ENCODE results near the gene UNKL. TPM values are rescaled to one million over a fixed set of nuclear protein-coding genes. Genes with fewer than 3 reads are reported as not detected.

The UNKL gene
- total and polyA plus RNA-seq, 2 donors (not counting 1 experiment from before 2014, with no cell fraction given) = 53.9 to 178 TPM

- Histone ChIP-seq H3K27ac (ENCODE audit: low read length in 2 of 2) (no peak overlapping the region), H4K20me1 (ENCODE audit: control insufficient read depth, insufficient read depth, low read length, poor library complexity, severe bottlenecking) (peaks cover 83% of the 10 kb centered on the region), H3K79me2 (ENCODE audit: control insufficient read depth, insufficient read depth, low read length) (peaks cover 49% of the 10 kb centered on the region), H3K27me3 (replicated peaks in 1 of 4; ENCODE audit: control extremely low read depth in 1 of 4, control insufficient read depth in 3 of 4, insufficient read depth in 4 of 4, low read length in 3 of 4) (no peaks in the 10 kb centered on the region), H3K36me3 (replicated peaks in 1 of 2; ENCODE audit: control extremely low read depth in 1 of 2, control insufficient read depth in 1 of 2, extremely low read depth in 1 of 2, insufficient read depth in 2 of 2, low read length in 1 of 2) (peaks cover 0 to 44% of the 10 kb centered on the region in 2 experiments), H3K4me3 (ENCODE audit: control extremely low read depth in 1 of 5, extremely low read depth in 1 of 5, insufficient read depth in 1 of 5, low read depth in 2 of 5, low read length in 4 of 5) (no peak overlapping the region), H3K4me1 (ENCODE audit: control insufficient read depth in 2 of 2, insufficient read depth in 2 of 2, low read length in 2 of 2) (peaks cover 10 to 14% of the 10 kb centered on the region in 2 donors), H3K9ac (ENCODE audit: low read length) (no peak overlapping the region), H3K9me3 (ENCODE audit: control extremely low read depth in 1 of 3, control insufficient read depth in 2 of 3, insufficient read depth in 1 of 3, low read length in 2 of 3) (no peaks in the 10 kb centered on the region), H3K4me2 (replicated peaks; ENCODE audit: low read depth, low read length, poor library complexity, severe bottlenecking) (no peak overlapping the region), H2AFZ (ENCODE audit: insufficient read depth, low read depth, low read length, poor library complexity, severe bottlenecking) (no peak overlapping the region)
- ATAC-seq (ENCODE audit: low read depth) = no peak
- DNase-seq = no peak
- intact Hi-C loops (cut with micrococcal nuclease) = loop anchor here (2.0 to 5.0 kb wide), 2 partner anchors 35 to 43 kb away; partner anchors contain the start of genes UNKL and UQCC4
- no peak overlapping the region for H3K27ac Mint-ChIP-seq
- no peaks in the 10 kb centered on the region for H3K27me3 Mint-ChIP-seq
- CTCF ChIA-PET = no interaction called here
- TF ChIP-seq EZH2 (IDR thresholded peaks at IDR 0.05; ENCODE audit: borderline replicate concordance, insufficient read depth, low read depth, low read length, poor library complexity, severe bottlenecking) (no peak), CTCF (IDR thresholded peaks at IDR 0.05) (no peak)
- no peak overlapping the region for H3K4me3 Mint-ChIP-seq
- POLR2A ChIA-PET = no interaction called here
- WGBS (ENCODE audit: insufficient coverage) = 98% methylated on average over 8 of the region's 10 CpGs
- no peaks in the 10 kb centered on the region for H3K9me3 Mint-ChIP-seq (ENCODE audit: insufficient read depth)
- H3K4me1 Mint-ChIP-seq = peaks cover 15% of the 10 kb centered on the region
These were observed 37.0 kb downstream of the UNKL start for GRCh38 chr16:1377406-1378010.

- intact Hi-C loops (cut with micrococcal nuclease) = loop anchor here (5.0 kb wide), 1 partner anchor 36 kb away; the partner anchor contains the start of gene UNKL
These were observed 38.6 kb downstream of the UNKL start for GRCh38 chr16:1375741-1376410.

More at GRCh38 chr16:1375741-1376410, 38.6 kb downstream of the UNKL start:
- Histone ChIP-seq H3K4me2 (replicated peaks; ENCODE audit: low read depth, low read length, poor library complexity, severe bottlenecking) (no peak overlapping the region), H3K9me3 (ENCODE audit: control extremely low read depth in 1 of 3, control insufficient read depth in 2 of 3, insufficient read depth in 1 of 3, low read length in 2 of 3) (no peaks in the 10 kb centered on the region), H4K20me1 (ENCODE audit: control insufficient read depth, insufficient read depth, low read length, poor library complexity, severe bottlenecking) (peaks cover 69% of the 10 kb centered on the region), H3K79me2 (ENCODE audit: control insufficient read depth, insufficient read depth, low read length) (peaks cover 45% of the 10 kb centered on the region), H3K9ac (ENCODE audit: low read length) (no peak overlapping the region), H3K4me3 (ENCODE audit: control extremely low read depth in 1 of 5, extremely low read depth in 1 of 5, insufficient read depth in 1 of 5, low read depth in 2 of 5, low read length in 4 of 5) (no peak overlapping the region), H3K36me3 (replicated peaks in 1 of 2; ENCODE audit: control extremely low read depth in 1 of 2, control insufficient read depth in 1 of 2, extremely low read depth in 1 of 2, insufficient read depth in 2 of 2, low read length in 1 of 2) (peaks cover 0 to 32% of the 10 kb centered on the region in 2 experiments), H3K4me1 (ENCODE audit: control insufficient read depth in 2 of 2, insufficient read depth in 2 of 2, low read length in 2 of 2) (peaks cover 10 to 14% of the 10 kb centered on the region in 2 donors), H3K27ac (ENCODE audit: low read length in 2 of 2) (no peak overlapping the region), H2AFZ (ENCODE audit: insufficient read depth, low read depth, low read length, poor library complexity, severe bottlenecking) (no peak overlapping the region), H3K27me3 (replicated peaks in 1 of 4; ENCODE audit: control extremely low read depth in 1 of 4, control insufficient read depth in 3 of 4, insufficient read depth in 4 of 4, low read length in 3 of 4) (no peaks in the 10 kb centered on the region)
- 99% methylated on average over 19 of the region's 19 CpGs for WGBS (ENCODE audit: insufficient coverage)
- H3K27me3 Mint-ChIP-seq = no peaks in the 10 kb centered on the region
- no peak overlapping the region for H3K27ac Mint-ChIP-seq
- H3K4me3 Mint-ChIP-seq = no peak overlapping the region
- H3K9me3 Mint-ChIP-seq (ENCODE audit: insufficient read depth) = no peaks in the 10 kb centered on the region
- ATAC-seq (ENCODE audit: low read depth) (no peak), DNase-seq (no peak)
- POLR2A ChIA-PET = no interaction called here
- peaks cover 15% of the 10 kb centered on the region for H3K4me1 Mint-ChIP-seq
- CTCF ChIA-PET = no interaction called here
- no peak for TF ChIP-seq CTCF (IDR thresholded peaks at IDR 0.05)
- TF ChIP-seq EZH2 (IDR thresholded peaks at IDR 0.05; ENCODE audit: borderline replicate concordance, insufficient read depth, low read depth, low read length, poor library complexity, severe bottlenecking) = no peak

All from B cell (primary cell).